Stimulated activated CD4-positive, alpha-beta T cell treated with anti-CD3 and anti-CD28 coated beads, TNF-alpha, amount 100 ng/mL, for 1 hour (primary cell): ENCODE data around the gene ULK3.
"Not testable (repeated sequence)": the region's sequence is repeated elsewhere in the genome, so short reads cannot be mapped to it uniquely, and the experiment has no call there.

Experiments
- DNase-seq, 3 donors: peaks; one replicate each; pipeline ENCODE4 v3.0.0-alpha.2; 2020; ENCODE audit warnings: low read depth in 3 of 3, low spot score in 1 of 3

Gene ULK3

GRCh38 chr15:74842581-74843444, at the start of gene ULK3:
Gene ULK3, minus strand, starts transcription at chr15:74843156. Its CDS starts 51 bp downstream, at chr15:74843105.
- DNase-seq, result peak; percentile 80 to 91 (median 83)

GRCh38 chr15:74892313-74892712, 49.4 kb upstream of the ULK3 start:
- no peak for DNase-seq

DNA sequence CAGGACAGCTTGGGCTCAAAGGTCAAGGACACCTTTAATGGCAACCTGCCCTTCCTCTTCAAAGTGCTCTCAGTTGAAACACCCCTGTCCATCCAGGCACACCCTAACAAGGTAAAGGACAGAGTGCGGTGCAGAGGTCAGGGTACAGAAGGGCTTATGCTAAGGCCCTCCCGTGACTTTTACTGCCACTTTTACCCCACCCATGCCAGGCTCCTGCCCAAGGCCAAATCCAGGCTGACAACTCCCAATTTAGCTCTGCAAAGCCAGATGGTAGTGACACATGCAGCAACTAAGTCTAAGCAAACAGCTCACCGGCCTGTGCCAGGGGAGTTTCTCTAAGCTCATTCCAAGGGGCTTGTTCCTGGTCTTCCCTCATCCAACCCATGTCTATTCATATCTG, 48.5 kb upstream of the ULK3 start:
- no peak for DNase-seq

DNA sequence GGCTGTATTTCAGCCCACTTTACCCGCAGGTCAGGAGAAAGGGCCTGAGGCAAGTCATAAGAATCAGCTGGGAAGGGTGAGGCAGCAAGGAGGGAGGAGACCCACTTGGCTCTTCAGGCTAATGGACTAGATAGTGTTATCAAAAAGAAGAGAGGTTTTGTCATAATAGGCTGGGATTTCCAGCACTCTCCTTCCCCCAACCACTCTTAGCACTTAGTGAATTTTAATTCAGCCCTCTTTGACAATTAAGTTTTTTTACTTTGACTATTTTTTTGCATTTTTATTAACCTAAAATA, 47.7 kb upstream of the ULK3 start:
- DNase-seq, result no peak

- peak; percentile 42 to 76 (median 57) for DNase-seq
Measured at GRCh38 chr15:74889883-74890664, 47.1 kb upstream of the ULK3 start, which contains the start of gene MPI. Gene MPI, plus strand, starts transcription at chr15:74890042. Its CDS starts 32 bp downstream, at chr15:74890074.

- no peak for DNase-seq
Measured at GRCh38 chr15:74889390-74889882, 46.5 kb upstream of the ULK3 start.

GRCh38 chr15:74888716-74889115, 45.8 kb upstream of the ULK3 start:
- DNase-seq, result no peak

- DNase-seq, result not testable (repeated sequence)
Measured at GRCh38 chr15:74887537-74888193, 44.7 kb upstream of the ULK3 start.

DNA sequence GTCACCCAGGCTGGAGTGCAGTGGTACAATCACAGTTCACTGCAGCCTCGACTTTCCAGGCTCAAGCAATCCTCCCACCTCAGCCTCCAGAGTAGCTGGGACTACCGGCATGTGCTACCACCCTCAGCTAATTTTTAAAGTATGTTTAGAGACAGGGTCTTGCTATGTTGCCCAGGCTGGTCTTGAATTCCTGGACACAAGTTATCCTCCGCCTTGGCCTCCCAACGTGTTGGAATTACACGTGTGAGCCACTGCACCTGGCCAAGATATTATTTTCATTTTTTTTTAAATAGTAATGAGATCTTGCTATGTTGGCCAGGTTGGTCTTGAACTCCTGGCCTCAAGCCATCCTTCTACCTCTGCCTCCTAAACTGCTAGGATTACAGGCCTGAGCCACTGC, 42.5 kb upstream of the ULK3 start:
- no peak for DNase-seq

GRCh38 chr15:74884428-74885223, 41.7 kb upstream of the ULK3 start:
- no peak for DNase-seq

DNA sequence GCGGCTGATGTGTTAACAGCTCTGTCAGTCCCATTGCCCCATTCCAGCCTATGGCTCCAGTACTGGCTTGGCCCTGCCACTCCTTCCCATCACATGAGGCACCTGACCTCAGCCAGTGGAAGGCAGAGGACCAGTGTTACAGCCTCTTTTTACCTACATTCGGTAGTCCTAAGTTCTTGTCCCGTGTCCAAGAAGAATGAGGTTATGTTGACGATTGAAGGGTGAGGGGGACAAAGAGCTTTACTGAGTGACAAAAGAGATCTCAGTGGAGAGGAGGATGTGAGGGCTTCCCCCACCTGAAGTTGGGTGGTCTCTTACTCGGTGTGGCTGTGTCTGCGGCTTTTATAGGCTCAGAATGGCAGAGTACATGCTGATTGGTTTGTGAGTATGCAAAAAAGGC, 39.6 kb upstream of the ULK3 start:
- no peak for DNase-seq

DNA sequence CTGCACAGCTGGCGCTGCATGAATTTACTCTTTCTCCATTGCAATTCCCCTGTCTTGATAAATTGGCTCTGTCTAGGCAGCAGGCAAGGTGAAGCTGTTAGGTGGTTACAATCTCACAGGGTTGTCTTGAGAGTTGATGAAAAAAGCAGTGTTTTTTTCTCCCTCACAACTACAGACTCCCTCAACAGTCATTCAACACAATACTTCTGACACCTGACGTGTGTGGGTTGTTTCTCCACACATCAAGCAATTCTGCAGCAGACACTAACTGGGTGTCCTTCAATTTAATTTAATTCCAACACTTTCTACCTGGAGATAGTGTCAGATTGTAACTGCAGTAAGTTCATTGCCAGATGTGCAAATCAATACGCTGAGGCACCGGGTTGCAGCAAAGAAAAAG, 35.3 kb upstream of the ULK3 start:
- no peak for DNase-seq

- DNase-seq, result no peak
Measured at GRCh38 chr15:74873756-74874424, 30.9 kb upstream of the ULK3 start.

DNA sequence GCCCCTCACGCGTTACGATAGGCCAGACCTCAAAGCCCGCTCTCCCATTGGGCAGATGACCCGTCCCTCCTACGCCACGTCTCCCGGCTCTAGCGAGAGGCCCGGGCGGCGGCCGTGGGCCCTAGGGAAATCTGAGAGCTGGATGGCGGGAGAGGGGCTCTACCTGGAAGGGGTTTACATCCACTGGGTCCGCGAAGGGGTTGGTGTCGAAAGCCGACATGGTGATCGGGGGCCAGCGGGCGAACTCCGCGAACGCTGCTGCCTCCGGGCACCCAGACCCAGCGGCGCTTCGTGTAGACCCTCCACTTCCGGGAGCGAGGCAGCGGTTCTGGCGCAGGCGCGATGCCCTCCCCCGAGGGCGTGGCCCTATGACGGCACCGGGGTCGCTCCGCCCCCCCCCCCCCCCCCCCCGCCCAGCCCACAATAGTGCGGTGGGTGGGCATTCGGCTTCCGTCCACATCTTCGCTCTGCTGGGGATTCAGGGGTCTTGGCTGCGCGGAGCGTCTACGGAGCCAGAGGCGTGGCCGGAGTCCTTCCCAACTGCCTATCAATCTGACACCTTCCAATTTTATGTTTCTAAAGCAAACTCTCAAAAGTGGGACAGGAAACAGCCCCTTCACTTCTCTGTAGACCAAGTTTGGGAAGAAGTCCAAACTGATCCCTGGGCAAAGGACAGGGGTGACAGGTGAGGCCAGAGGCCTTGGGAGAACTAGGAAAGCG, 30.2 kb upstream of the ULK3 start, which contains the start of gene SCAMP2:
SCAMP2 (minus strand) TSS at position 330 of the 720 bp plus-strand sequence; CDS start at position 220, 110 bp downstream.
- DNase-seq, result peak; percentile 72 to 76 (median 73)

DNA sequence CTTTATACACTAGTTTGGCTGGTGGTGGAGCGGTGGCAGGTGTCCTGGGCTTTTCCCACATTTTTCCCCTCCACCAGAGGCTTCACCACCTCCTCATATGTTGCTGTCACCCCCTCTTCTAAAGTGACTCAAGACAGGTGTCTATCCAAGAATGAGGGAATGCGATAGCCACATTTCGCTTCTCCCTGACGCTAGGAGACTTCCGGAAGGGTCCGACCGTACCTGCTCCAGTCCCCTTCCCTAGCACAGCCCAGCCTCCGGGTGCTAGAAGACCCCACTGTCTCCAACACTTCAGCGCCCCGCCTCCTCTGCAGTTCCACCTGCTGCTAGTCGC, 29.7 kb upstream of the ULK3 start:
- no peak for DNase-seq

DNA sequence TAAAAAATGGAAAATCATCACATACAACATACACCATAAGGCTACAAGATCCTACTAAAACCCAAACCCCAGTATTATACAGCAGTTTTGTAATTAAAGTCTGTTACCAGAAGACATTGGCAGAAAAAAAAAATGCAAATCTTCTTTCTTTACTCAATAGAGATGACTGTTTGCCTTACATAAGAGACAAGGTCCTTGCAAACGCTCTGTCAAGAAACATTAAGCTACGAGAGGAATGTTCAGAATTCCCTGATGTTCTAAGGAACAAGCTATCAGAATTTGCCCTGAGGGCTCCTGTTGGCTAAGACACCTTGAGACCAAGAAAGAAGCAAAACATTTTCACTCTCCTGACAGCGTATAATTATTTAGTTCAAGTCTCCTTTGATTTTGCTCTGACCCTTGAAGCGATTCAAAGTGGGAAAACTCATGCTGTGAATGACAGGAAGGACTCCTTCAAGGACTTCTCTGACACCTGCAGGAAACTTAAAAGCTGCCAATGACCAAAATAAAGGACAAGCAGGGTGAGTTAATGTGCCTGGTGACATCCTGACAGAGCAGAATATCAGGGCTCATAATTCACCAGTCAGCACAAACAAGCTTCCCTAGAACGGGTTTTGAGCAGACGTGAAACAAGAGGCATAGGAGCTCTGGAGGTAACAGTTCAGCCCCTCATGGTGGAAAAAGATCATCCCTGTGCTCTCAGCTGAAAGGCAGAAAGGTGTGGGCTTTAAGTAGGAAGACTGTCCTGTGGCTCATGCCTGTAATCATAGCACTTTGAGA, 27.7 kb upstream of the ULK3 start:
- no peak for DNase-seq

GRCh38 chr15:74869726-74870407, 26.9 kb upstream of the ULK3 start:
- DNase-seq, result no peak

GRCh38 chr15:74869372-74869725, 26.4 kb upstream of the ULK3 start:
- no peak for DNase-seq
